ENCODE data around the gene CEP152.

The CEP152 gene

DNA sequence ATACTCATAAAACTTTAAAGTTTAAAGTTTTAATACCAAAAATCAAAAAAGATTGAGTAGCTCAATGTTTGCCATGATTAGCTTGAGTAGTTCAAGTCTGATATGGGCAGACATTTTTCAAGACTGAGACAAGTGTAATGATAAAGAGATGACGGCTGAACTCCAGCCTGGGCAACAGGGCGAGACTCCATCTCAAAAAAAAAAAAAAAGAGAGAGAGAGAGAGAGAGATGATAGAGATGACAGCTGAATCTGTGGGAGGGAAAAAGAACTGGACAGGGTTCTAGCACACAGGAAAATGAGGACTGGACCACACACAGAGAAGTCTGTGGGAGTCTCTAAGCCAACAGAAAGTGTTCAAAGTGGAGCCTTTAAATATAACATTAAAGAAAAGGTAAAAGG, 25.2 kb downstream of the CEP152 start:
- H3K4me3 ChIP-seq (ENCODE audit: low read depth, low read length) = no peak overlapping the region
- H3K27ac ChIP-seq (ENCODE audit: extremely low read depth, low read depth, low read length) = no peak overlapping the region
- TF ChIP-seq ZNF2 (tag by site-specific recombination; IDR thresholded peaks at IDR 0.05) (no peak), ZNF529 (tag by site-specific recombination; IDR thresholded peaks at IDR 0.05; ENCODE audit: insufficient replicate concordance) (no peak), ZNF544 (tag by site-specific recombination; IDR thresholded peaks at IDR 0.05) (no peak), ZNF629 (tag by site-specific recombination; IDR thresholded peaks at IDR 0.05) (no peak), ZNF571 (tag by site-specific recombination; IDR thresholded peaks at IDR 0.05) (no peak), BCL11A (tag by site-specific recombination; IDR thresholded peaks at IDR 0.05; ENCODE audit: low read depth) (no peak), ZNF837 (tag by site-specific recombination; IDR thresholded peaks at IDR 0.05) (no peak), GLIS2 (tag by site-specific recombination; IDR thresholded peaks at IDR 0.05) (no peak), ZNF146 (tag by site-specific recombination; IDR thresholded peaks at IDR 0.05) (no peak), ZNF560 (tag by site-specific recombination; IDR thresholded peaks at IDR 0.05; ENCODE audit: borderline replicate concordance) (no peak), HOXC10 (CRISPR knock-in tag; IDR thresholded peaks at IDR 0.05) (no peak)
- TF ChIP-seq, protein P1, sequence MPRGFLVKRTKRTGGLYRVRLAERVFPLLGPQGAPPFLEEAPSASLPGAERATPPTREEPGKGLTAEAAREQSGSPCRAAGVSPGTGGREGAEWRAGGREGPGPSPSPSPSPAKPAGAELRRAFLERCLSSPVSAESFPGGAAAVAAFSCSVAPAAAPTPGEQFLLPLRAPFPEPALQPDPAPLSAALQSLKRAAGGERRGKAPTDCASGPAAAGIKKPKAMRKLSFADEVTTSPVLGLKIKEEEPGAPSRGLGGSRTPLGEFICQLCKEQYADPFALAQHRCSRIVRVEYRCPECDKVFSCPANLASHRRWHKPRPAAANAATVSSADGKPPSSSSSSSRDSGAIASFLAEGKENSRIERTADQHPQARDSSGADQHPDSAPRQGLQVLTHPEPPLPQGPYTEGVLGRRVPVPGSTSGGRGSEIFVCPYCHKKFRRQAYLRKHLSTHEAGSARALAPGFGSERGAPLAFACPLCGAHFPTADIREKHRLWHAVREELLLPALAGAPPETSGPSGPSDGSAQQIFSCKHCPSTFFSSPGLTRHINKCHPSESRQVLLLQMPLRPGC (tag by site-specific recombination; IDR thresholded peaks at IDR 0.05) = no peak
- TF ChIP-seq, protein P2, sequence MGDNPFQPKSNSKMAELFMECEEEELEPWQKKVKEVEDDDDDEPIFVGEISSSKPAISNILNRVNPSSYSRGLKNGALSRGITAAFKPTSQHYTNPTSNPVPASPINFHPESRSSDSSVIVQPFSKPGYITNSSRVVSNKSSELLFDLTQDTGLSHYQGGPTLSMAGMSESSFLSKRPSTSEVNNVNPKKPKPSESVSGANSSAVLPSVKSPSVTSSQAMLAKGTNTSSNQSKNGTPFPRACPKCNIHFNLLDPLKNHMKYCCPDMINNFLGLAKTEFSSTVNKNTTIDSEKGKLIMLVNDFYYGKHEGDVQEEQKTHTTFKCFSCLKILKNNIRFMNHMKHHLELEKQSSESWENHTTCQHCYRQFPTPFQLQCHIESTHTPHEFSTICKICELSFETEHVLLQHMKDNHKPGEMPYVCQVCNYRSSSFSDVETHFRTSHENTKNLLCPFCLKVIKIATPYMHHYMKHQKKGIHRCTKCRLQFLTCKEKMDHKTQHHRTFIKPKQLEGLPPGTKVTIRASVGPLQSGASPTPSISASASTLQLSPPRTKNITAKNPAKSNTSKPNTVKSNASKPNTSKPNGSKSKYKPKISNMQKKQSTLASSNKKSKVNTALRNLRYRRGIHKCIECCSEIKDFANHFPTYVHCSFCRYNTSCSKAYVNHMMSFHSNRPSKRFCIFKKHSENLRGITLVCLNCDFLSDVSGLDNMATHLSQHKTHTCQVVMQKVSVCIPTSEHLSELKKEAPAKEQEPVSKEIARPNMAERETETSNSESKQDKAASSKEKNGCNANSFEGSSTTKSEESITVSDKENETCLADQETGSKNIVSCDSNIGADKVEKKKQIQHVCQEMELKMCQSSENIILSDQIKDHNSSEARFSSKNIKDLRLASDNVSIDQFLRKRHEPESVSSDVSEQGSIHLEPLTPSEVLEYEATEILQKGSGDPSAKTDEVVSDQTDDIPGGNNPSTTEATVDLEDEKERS (tag by site-specific recombination; IDR thresholded peaks at IDR 0.05) = no peak
- H3K4me1 ChIP-seq (ENCODE audit: control insufficient read depth, insufficient read depth, low read length) = no peaks in the 10 kb centered on the region
- H3K36me3 ChIP-seq (ENCODE audit: control insufficient read depth in 2 of 2, insufficient read depth in 1 of 2, low read length in 2 of 2) = peaks cover 22 to 59% of the 10 kb centered on the region in 2 experiments; a peak in 2 of 3 replicates
- CTCF ChIA-PET = interaction anchor here (0.7 to 1.2 kb wide), 2 partner anchors 17 to 76 kb away, joined by 3 read pairs; no protein-coding TSS in a partner anchor
- POLR2A ChIA-PET = interaction anchor here (0.7 kb wide), 1 partner anchor 25 kb away, joined by 3 read pairs; the partner anchor contains the start of gene CEP152
- H3K9me3 ChIP-seq (ENCODE audit: control insufficient read depth, insufficient read depth, low read depth, low read length) = no peaks in the 10 kb centered on the region

DNA sequence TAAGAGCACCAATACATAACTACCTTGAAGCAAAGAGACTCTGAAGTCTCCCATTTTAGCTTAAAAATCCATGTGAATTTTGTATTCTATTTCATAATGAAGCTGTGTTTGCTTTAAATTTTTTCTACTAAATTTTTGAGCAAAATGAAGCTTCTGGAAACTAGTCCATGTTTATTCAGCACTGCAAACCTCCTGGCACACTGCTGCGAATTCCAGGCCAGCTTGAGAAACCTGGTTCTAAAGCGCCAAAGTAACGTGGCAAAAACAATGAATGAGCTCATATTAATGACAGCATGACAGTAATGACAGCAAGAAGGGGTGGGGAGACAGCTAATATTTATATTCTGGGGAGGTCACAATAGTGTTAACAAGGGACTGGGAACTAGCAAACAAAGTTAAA, 25.7 kb downstream of the CEP152 start:
- Histone ChIP-seq H3K9me3 (ENCODE audit: control insufficient read depth, insufficient read depth, low read depth, low read length) (no peaks in the 10 kb centered on the region), H3K4me3 (ENCODE audit: low read depth, low read length) (no peak overlapping the region), H3K4me1 (ENCODE audit: control insufficient read depth, insufficient read depth, low read length) (no peaks in the 10 kb centered on the region), H3K27ac (ENCODE audit: extremely low read depth, low read depth, low read length) (no peak overlapping the region), H3K36me3 (ENCODE audit: control insufficient read depth in 2 of 2, insufficient read depth in 1 of 2, low read length in 2 of 2) (peaks cover 19 to 61% of the 10 kb centered on the region in 2 experiments; a peak in 2 of 3 replicates)
- POLR2A ChIA-PET = interaction anchor here (0.7 kb wide), 1 partner anchor 26 kb away, joined by 3 read pairs; the partner anchor contains the start of gene CEP152
- CTCF ChIA-PET = interaction anchor here (1.2 kb wide), 1 partner anchor 17 kb away, joined by 3 read pairs; no protein-coding TSS in a partner anchor
- TF ChIP-seq MEIS1 (CRISPR knock-in tag; IDR thresholded peaks at IDR 0.05; ENCODE audit: borderline replicate concordance) (no peak), KLF10 (tag by site-specific recombination; IDR thresholded peaks at IDR 0.05) (no peak), ZNF677 (tag by site-specific recombination; IDR thresholded peaks at IDR 0.05) (no peak), ZBTB20 (tag by site-specific recombination; IDR thresholded peaks at IDR 0.05) (no peak), ZNF169 (tag by site-specific recombination; IDR thresholded peaks at IDR 0.05) (no peak), ZNF626 (tag by site-specific recombination; IDR thresholded peaks at IDR 0.05) (no peak), HOXD13 (CRISPR knock-in tag; IDR thresholded peaks at IDR 0.05; ENCODE audit: borderline replicate concordance) (no peak), ZNF514 (tag by site-specific recombination; IDR thresholded peaks at IDR 0.05) (no peak)

All from HEK293 (cell line).